Activated T-helper 17 cell treated with anti-CD3 and anti-CD28 coated beads, Interleukin-2, amount 50 U/mL, for 72 hours (primary cell): ENCODE data around the gene FBRSL1. TPM values are rescaled to one million over a fixed set of nuclear protein-coding genes. Genes with fewer than 3 reads are reported as not detected.
A peak's percentile ranks its signal among the peaks of the same experiment; 100 is the strongest.
"Not testable (repeated sequence)": the region's sequence is repeated elsewhere in the genome, so short reads cannot be mapped to it uniquely, and the experiment has no call there.

Source experiments
- ATAC-seq: fragments of 150-1000 bp; cut with Tn5 transposase; replicated peaks from 2 replicates; pipeline ENCODE4 v1.10.0; 2021; ENCODE audit warnings: mild to moderate bottlenecking, moderate library complexity
- H3K27ac Mint-ChIP-seq: one replicate; pipeline ENCODE4 v1.8.0; 2022; ENCODE audit warnings: mixed read lengths
- H3K27me3 Mint-ChIP-seq: one replicate; pipeline ENCODE4 v1.8.0; 2022; ENCODE audit warnings: mixed read lengths
- H3K36me3 Mint-ChIP-seq: one replicate; pipeline ENCODE4 v1.8.0; 2022; ENCODE audit warnings: low read depth, mild to moderate bottlenecking, mixed read lengths
- H3K4me1 Mint-ChIP-seq: one replicate; pipeline ENCODE4 v1.8.0; 2022; ENCODE audit warnings: mixed read lengths
- H3K4me3 Mint-ChIP-seq: one replicate; pipeline ENCODE4 v1.8.0; 2022; ENCODE audit warnings: mild to moderate bottlenecking, mixed read lengths
- H3K9me3 Mint-ChIP-seq: one replicate; pipeline ENCODE4 v1.8.0; 2022; ENCODE audit warnings: mixed read lengths
- total RNA-seq, 2 donors: library from RNA; stranded (reverse); gene quantifications; one replicate each; pipeline ENCODE4 v1.2.3, GENCODE V29; 2022

The FBRSL1 gene
- total RNA-seq, 2 donors from 2014 or later = 34.7 to 38.7 TPM

GRCh38 chr12:132529906-132530305 is 40.0 kb downstream of the FBRSL1 start:
- H3K27ac Mint-ChIP-seq = peak overlapping the region; percentile 19
- H3K4me1 Mint-ChIP-seq = peaks cover under 1% of the 10 kb centered on the region
- ATAC-seq = no peak
- H3K27me3 Mint-ChIP-seq = no peaks in the 10 kb centered on the region
- no peaks in the 10 kb centered on the region for H3K9me3 Mint-ChIP-seq
- H3K36me3 Mint-ChIP-seq = no peaks in the 10 kb centered on the region
- H3K4me3 Mint-ChIP-seq = no peak overlapping the region

GRCh38 chr12:132530447-132530846 is 40.5 kb downstream of the FBRSL1 start:
- Mint-ChIP-seq H3K27me3 (no peaks in the 10 kb centered on the region), H3K9me3 (peaks cover 4% of the 10 kb centered on the region), H3K27ac (peak overlapping the region; percentile 19), H3K4me3 (no peak overlapping the region), H3K4me1 (peaks cover 6% of the 10 kb centered on the region), H3K36me3 (no peaks in the 10 kb centered on the region)
- no peak for ATAC-seq

GRCh38 chr12:132530851-132531250 is 40.9 kb downstream of the FBRSL1 start:
- Mint-ChIP-seq H3K27ac (no peak overlapping the region), H3K4me3 (no peak overlapping the region), H3K36me3 (no peaks in the 10 kb centered on the region), H3K4me1 (peaks cover 8% of the 10 kb centered on the region), H3K27me3 (no peaks in the 10 kb centered on the region), H3K9me3 (peaks cover 7% of the 10 kb centered on the region)
- no peak for ATAC-seq

- not testable (repeated sequence) for H3K4me3 Mint-ChIP-seq, H3K27ac Mint-ChIP-seq, ATAC-seq, H3K9me3 Mint-ChIP-seq, H3K27me3 Mint-ChIP-seq, H3K36me3 Mint-ChIP-seq
- peaks cover 15% of the 10 kb centered on the region for H3K4me1 Mint-ChIP-seq
These were observed 43.0 kb downstream of the FBRSL1 start for GRCh38 chr12:132532711-132533583.

GRCh38 chr12:132533584-132533958 is 43.6 kb downstream of the FBRSL1 start:
- no peaks in the 10 kb centered on the region for H3K36me3 Mint-ChIP-seq
- peaks cover 10% of the 10 kb centered on the region for H3K9me3 Mint-ChIP-seq
- H3K4me3 Mint-ChIP-seq = no peak overlapping the region
- ATAC-seq = no peak
- no peak overlapping the region for H3K27ac Mint-ChIP-seq
- H3K27me3 Mint-ChIP-seq = no peaks in the 10 kb centered on the region
- peaks cover 15% of the 10 kb centered on the region for H3K4me1 Mint-ChIP-seq

GRCh38 chr12:132534076-132534475 is 44.1 kb downstream of the FBRSL1 start:
- Mint-ChIP-seq H3K4me1 (peaks cover 15% of the 10 kb centered on the region), H3K27me3 (no peaks in the 10 kb centered on the region), H3K27ac (no peak overlapping the region), H3K36me3 (no peaks in the 10 kb centered on the region), H3K9me3 (peaks cover 10% of the 10 kb centered on the region), H3K4me3 (no peak overlapping the region)
- ATAC-seq = no peak

GRCh38 chr12:132535019-132535418 is 45.1 kb downstream of the FBRSL1 start:
- H3K36me3 Mint-ChIP-seq = no peaks in the 10 kb centered on the region
- no peak for ATAC-seq
- H3K4me3 Mint-ChIP-seq = no peak overlapping the region
- peaks cover 15% of the 10 kb centered on the region for H3K4me1 Mint-ChIP-seq
- no peaks in the 10 kb centered on the region for H3K27me3 Mint-ChIP-seq
- peaks cover 10% of the 10 kb centered on the region for H3K9me3 Mint-ChIP-seq
- no peak overlapping the region for H3K27ac Mint-ChIP-seq

GRCh38 chr12:132536102-132536876 is 46.3 kb downstream of the FBRSL1 start:
- no peaks in the 10 kb centered on the region for H3K27me3 Mint-ChIP-seq
- H3K27ac Mint-ChIP-seq = no peak overlapping the region
- no peak for ATAC-seq
- peaks cover 10% of the 10 kb centered on the region for H3K9me3 Mint-ChIP-seq
- no peak overlapping the region for H3K4me3 Mint-ChIP-seq
- peaks cover 15% of the 10 kb centered on the region for H3K4me1 Mint-ChIP-seq
- no peaks in the 10 kb centered on the region for H3K36me3 Mint-ChIP-seq

- Mint-ChIP-seq H3K27me3 (no peaks in the 10 kb centered on the region), H3K27ac (no peak overlapping the region), H3K4me1 (peaks cover 15% of the 10 kb centered on the region), H3K36me3 (no peaks in the 10 kb centered on the region), H3K9me3 (peaks cover 10% of the 10 kb centered on the region), H3K4me3 (no peak overlapping the region)
- no peak for ATAC-seq
These were observed 47.1 kb downstream of the FBRSL1 start for GRCh38 chr12:132537049-132537448.

GRCh38 chr12:132537836-132538662 is 48.1 kb downstream of the FBRSL1 start:
- Mint-ChIP-seq H3K27ac (no peak overlapping the region), H3K36me3 (no peaks in the 10 kb centered on the region), H3K4me1 (peaks cover 15% of the 10 kb centered on the region), H3K27me3 (no peaks in the 10 kb centered on the region), H3K4me3 (no peak overlapping the region), H3K9me3 (peaks cover 10% of the 10 kb centered on the region)
- ATAC-seq = no peak

GRCh38 chr12:132538663-132538990 is 48.7 kb downstream of the FBRSL1 start:
- Mint-ChIP-seq H3K36me3 (no peaks in the 10 kb centered on the region), H3K27ac (no peak overlapping the region), H3K4me1 (peaks cover 15% of the 10 kb centered on the region), H3K9me3 (peaks cover 10% of the 10 kb centered on the region), H3K4me3 (no peak overlapping the region), H3K27me3 (no peaks in the 10 kb centered on the region)
- ATAC-seq = no peak

- no peak for ATAC-seq
- Mint-ChIP-seq H3K27me3 (no peaks in the 10 kb centered on the region), H3K27ac (no peak overlapping the region)
These were observed 49.2 kb downstream of the FBRSL1 start for GRCh38 chr12:132539016-132539773.

GRCh38 chr12:132540436-132540835 is 50.5 kb downstream of the FBRSL1 start:
- H3K27ac Mint-ChIP-seq = no peak overlapping the region
- no peaks in the 10 kb centered on the region for H3K36me3 Mint-ChIP-seq

More at GRCh38 chr12:132539016-132539773, 49.2 kb downstream of the FBRSL1 start:
- no peak overlapping the region for H3K4me3 Mint-ChIP-seq
- H3K4me1 Mint-ChIP-seq = peaks cover 15% of the 10 kb centered on the region
- peaks cover 10% of the 10 kb centered on the region for H3K9me3 Mint-ChIP-seq
- no peaks in the 10 kb centered on the region for H3K36me3 Mint-ChIP-seq

GRCh38 chr12:132541200-132541599 is 51.2 kb downstream of the FBRSL1 start:
- ATAC-seq = no peak
- Mint-ChIP-seq H3K27ac (no peak overlapping the region), H3K4me1 (peaks cover 4% of the 10 kb centered on the region), H3K4me3 (no peak overlapping the region), H3K27me3 (no peaks in the 10 kb centered on the region), H3K9me3 (no peaks in the 10 kb centered on the region), H3K36me3 (no peaks in the 10 kb centered on the region)

More at GRCh38 chr12:132540436-132540835, 50.5 kb downstream of the FBRSL1 start:
- no peak for ATAC-seq
- H3K9me3 Mint-ChIP-seq = peaks cover 5% of the 10 kb centered on the region
- H3K27me3 Mint-ChIP-seq = no peaks in the 10 kb centered on the region
- no peak overlapping the region for H3K4me3 Mint-ChIP-seq
- H3K4me1 Mint-ChIP-seq = peaks cover 9% of the 10 kb centered on the region
